ENCODE results near the gene CD1D.
A peak's percentile ranks its signal among the peaks of the same experiment; 100 is the strongest.
"Not testable (repeated sequence)": the region's sequence is repeated elsewhere in the genome, so short reads cannot be mapped to it uniquely, and the experiment has no call there.

The CD1D gene

GRCh38 chr1:158175915-158176314 lies 4.8 kb upstream of the CD1D start:
- not testable (repeated sequence) for H3K4me1 ChIP-seq (ENCODE audit: control insufficient read depth, insufficient read depth, low read length, poor library complexity, severe bottlenecking); H3K4me3 ChIP-seq (ENCODE audit: extremely low read depth, insufficient read depth, low read length, poor library complexity, severe bottlenecking); H3K9me3 ChIP-seq (ENCODE audit: control insufficient read depth, low read length); H3K36me3 ChIP-seq (ENCODE audit: control insufficient read depth, insufficient read depth, low read length); H3K27ac ChIP-seq (ENCODE audit: low read depth, low read length, severe bottlenecking)
- 95 to 100% methylated on average over 1 to 5 of the region's 5 CpGs for WGBS, 2 experiments (ENCODE audit: insufficient coverage in 2 of 2)

- Histone ChIP-seq H3K4me3 (ENCODE audit: extremely low read depth, insufficient read depth, low read length, poor library complexity, severe bottlenecking) (no peak overlapping the region), H3K4me1 (ENCODE audit: control insufficient read depth, insufficient read depth, low read length, poor library complexity, severe bottlenecking) (no peaks in the 10 kb centered on the region), H3K27ac (ENCODE audit: low read depth, low read length, severe bottlenecking) (no peak overlapping the region), H3K9me3 (ENCODE audit: control insufficient read depth, low read length) (no peaks in the 10 kb centered on the region), H3K36me3 (ENCODE audit: control insufficient read depth, insufficient read depth, low read length) (no peaks in the 10 kb centered on the region)
- WGBS, 2 experiments (ENCODE audit: insufficient coverage in 2 of 2) = 89 to 93% methylated on average over 3 to 4 of the region's 5 CpGs
Measured at GRCh38 chr1:158176399-158176798, 4.3 kb upstream of the CD1D start.

- 75 to 81% methylated on average over 17 of the region's 20 CpGs for WGBS, 2 experiments (ENCODE audit: insufficient coverage in 2 of 2)
- H3K4me1 ChIP-seq (ENCODE audit: control insufficient read depth, insufficient read depth, low read length, poor library complexity, severe bottlenecking); H3K36me3 ChIP-seq (ENCODE audit: control insufficient read depth, insufficient read depth, low read length); H3K9me3 ChIP-seq (ENCODE audit: control insufficient read depth, low read length); H3K27ac ChIP-seq (ENCODE audit: low read depth, low read length, severe bottlenecking): not testable (repeated sequence)
- peak overlapping the region; percentile 26 for H3K4me3 ChIP-seq (ENCODE audit: extremely low read depth, insufficient read depth, low read length, poor library complexity, severe bottlenecking)
Measured at GRCh38 chr1:158176849-158177699, 3.6 kb upstream of the CD1D start.

DNA sequence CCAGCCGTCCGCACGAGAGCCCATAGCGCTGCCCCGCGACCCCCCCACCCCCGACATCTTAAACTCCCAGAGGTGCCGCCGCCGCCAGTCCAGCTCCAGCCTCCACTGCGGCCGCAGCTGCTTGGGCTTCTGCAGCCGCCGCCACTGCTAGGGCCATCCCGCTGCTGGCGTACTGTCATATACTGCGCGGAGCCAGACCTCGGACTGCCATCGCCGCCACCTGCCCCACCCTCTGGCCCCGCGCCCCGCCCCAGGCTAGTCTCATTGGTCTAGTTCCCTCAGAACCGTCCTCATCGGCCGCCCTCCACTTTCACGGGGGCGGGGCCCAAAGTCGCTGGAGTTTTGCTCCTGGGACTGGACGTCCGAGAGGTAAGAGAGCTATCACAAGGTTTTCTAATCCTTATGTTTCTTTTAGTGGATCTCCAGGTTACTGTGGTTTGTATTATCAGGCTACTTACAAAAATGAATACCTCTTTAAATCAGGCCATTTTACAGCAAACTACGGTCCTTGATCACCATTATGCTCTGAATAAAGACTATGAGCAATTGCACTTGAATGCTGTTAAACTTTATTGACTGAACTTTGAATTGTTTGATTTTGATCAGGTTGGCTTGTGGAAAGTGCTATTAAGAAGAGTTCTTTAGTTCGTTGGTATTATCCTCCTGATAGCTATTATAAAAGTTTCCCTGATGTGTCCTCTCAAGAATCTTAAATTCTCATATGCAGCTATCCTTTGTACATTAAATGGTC lies 2.8 kb upstream of the CD1D start:
- H3K4me3 ChIP-seq (ENCODE audit: extremely low read depth, insufficient read depth, low read length, poor library complexity, severe bottlenecking) = peak overlapping the region; percentile 26
- H3K27ac ChIP-seq (ENCODE audit: low read depth, low read length, severe bottlenecking) = no peak overlapping the region
- no peaks in the 10 kb centered on the region for H3K4me1 ChIP-seq (ENCODE audit: control insufficient read depth, insufficient read depth, low read length, poor library complexity, severe bottlenecking)
- H3K9me3 ChIP-seq (ENCODE audit: control insufficient read depth, low read length) = no peaks in the 10 kb centered on the region
- no peaks in the 10 kb centered on the region for H3K36me3 ChIP-seq (ENCODE audit: control insufficient read depth, insufficient read depth, low read length)
- 30 to 33% methylated on average over 9 to 19 of the region's 34 CpGs for whole genome bisulfite sequencing, 2 experiments (ENCODE audit: insufficient coverage in 2 of 2)

- no peak overlapping the region for H3K4me3 ChIP-seq (ENCODE audit: extremely low read depth, insufficient read depth, low read length, poor library complexity, severe bottlenecking)
- no peaks in the 10 kb centered on the region for H3K9me3 ChIP-seq (ENCODE audit: control insufficient read depth, low read length)
- no peaks in the 10 kb centered on the region for H3K4me1 ChIP-seq (ENCODE audit: control insufficient read depth, insufficient read depth, low read length, poor library complexity, severe bottlenecking)
- 84 to 95% methylated on average over 2 to 3 of the region's 4 CpGs for WGBS, 2 experiments (ENCODE audit: insufficient coverage in 2 of 2)
- no peaks in the 10 kb centered on the region for H3K36me3 ChIP-seq (ENCODE audit: control insufficient read depth, insufficient read depth, low read length)
- H3K27ac ChIP-seq (ENCODE audit: low read depth, low read length, severe bottlenecking) = no peak overlapping the region
Measured at GRCh38 chr1:158179301-158180041, 1.2 kb upstream of the CD1D start.

GRCh38 chr1:158181577-158181922 lies 855 bp downstream of the CD1D start:
- peaks cover 2% of the 10 kb centered on the region for H3K4me1 ChIP-seq (ENCODE audit: control insufficient read depth, insufficient read depth, low read length, poor library complexity, severe bottlenecking)
- H3K36me3 ChIP-seq (ENCODE audit: control insufficient read depth, insufficient read depth, low read length) = no peaks in the 10 kb centered on the region
- WGBS, 2 experiments (ENCODE audit: insufficient coverage in 2 of 2) = 33% methylated on average over 13 of the region's 13 CpGs
- no peaks in the 10 kb centered on the region for H3K9me3 ChIP-seq (ENCODE audit: control insufficient read depth, low read length)
- H3K27ac ChIP-seq (ENCODE audit: low read depth, low read length, severe bottlenecking) = no peak overlapping the region
- H3K4me3 ChIP-seq (ENCODE audit: extremely low read depth, insufficient read depth, low read length, poor library complexity, severe bottlenecking) = peak overlapping the region; percentile 56

DNA sequence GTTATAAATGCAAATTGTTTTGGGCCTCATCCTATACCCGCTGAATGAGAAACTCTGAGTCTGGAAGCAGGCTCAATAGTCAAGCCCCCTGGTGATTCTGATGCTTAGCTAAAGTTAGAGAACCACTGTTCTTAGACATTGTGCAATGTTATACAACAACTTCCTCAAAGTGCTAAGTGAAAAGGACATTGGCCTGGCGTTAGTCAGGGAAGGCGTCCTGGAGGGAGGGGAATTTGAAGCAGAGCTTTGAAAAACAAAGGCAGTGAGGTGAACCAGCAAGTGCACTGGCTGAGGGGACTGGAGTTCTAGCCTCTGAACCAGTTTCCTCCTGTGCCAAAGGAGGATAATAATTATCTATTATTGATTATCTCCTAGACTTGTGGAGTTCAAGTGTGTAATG lies 5.1 kb downstream of the CD1D start:
- WGBS, 2 experiments (ENCODE audit: insufficient coverage in 2 of 2) = 42 to 56% methylated on average over 2 to 3 of the region's 3 CpGs
- Histone ChIP-seq H3K9me3 (ENCODE audit: control insufficient read depth, low read length) (no peaks in the 10 kb centered on the region), H3K36me3 (ENCODE audit: control insufficient read depth, insufficient read depth, low read length) (no peaks in the 10 kb centered on the region), H3K27ac (ENCODE audit: low read depth, low read length, severe bottlenecking) (no peak overlapping the region), H3K4me1 (ENCODE audit: control insufficient read depth, insufficient read depth, low read length, poor library complexity, severe bottlenecking) (peaks cover 3% of the 10 kb centered on the region), H3K4me3 (ENCODE audit: extremely low read depth, insufficient read depth, low read length, poor library complexity, severe bottlenecking) (no peak overlapping the region)

- Histone ChIP-seq H3K36me3 (ENCODE audit: control insufficient read depth, insufficient read depth, low read length) (no peaks in the 10 kb centered on the region), H3K4me1 (ENCODE audit: control insufficient read depth, insufficient read depth, low read length, poor library complexity, severe bottlenecking) (peaks cover 3% of the 10 kb centered on the region), H3K4me3 (ENCODE audit: extremely low read depth, insufficient read depth, low read length, poor library complexity, severe bottlenecking) (no peak overlapping the region), H3K27ac (ENCODE audit: low read depth, low read length, severe bottlenecking) (no peak overlapping the region), H3K9me3 (ENCODE audit: control insufficient read depth, low read length) (no peaks in the 10 kb centered on the region)
- 70 to 71% methylated on average over 2 of the region's 3 CpGs for WGBS, 2 experiments (ENCODE audit: insufficient coverage in 2 of 2)
Measured at GRCh38 chr1:158186180-158186579, 5.5 kb downstream of the CD1D start.

- no peaks in the 10 kb centered on the region for H3K9me3 ChIP-seq (ENCODE audit: control insufficient read depth, low read length)
- no peak overlapping the region for H3K27ac ChIP-seq (ENCODE audit: low read depth, low read length, severe bottlenecking)
- no peak overlapping the region for H3K4me3 ChIP-seq (ENCODE audit: extremely low read depth, insufficient read depth, low read length, poor library complexity, severe bottlenecking)
- 93% methylated on average over 2 of the region's 4 CpGs; no CpG with 5 or more reads in 1 of the 2 experiments for WGBS, 2 experiments (ENCODE audit: insufficient coverage in 2 of 2)
- peaks cover 3% of the 10 kb centered on the region for H3K4me1 ChIP-seq (ENCODE audit: control insufficient read depth, insufficient read depth, low read length, poor library complexity, severe bottlenecking)
- H3K36me3 ChIP-seq (ENCODE audit: control insufficient read depth, insufficient read depth, low read length) = no peaks in the 10 kb centered on the region
Measured at GRCh38 chr1:158188611-158189010, 7.9 kb downstream of the CD1D start.

- 70% methylated on average over 3 of the region's 3 CpGs; no CpG with 5 or more reads in 1 of the 2 experiments for WGBS, 2 experiments (ENCODE audit: insufficient coverage in 2 of 2)
- Histone ChIP-seq H3K36me3 (ENCODE audit: control insufficient read depth, insufficient read depth, low read length) (no peaks in the 10 kb centered on the region), H3K4me3 (ENCODE audit: extremely low read depth, insufficient read depth, low read length, poor library complexity, severe bottlenecking) (no peak overlapping the region), H3K4me1 (ENCODE audit: control insufficient read depth, insufficient read depth, low read length, poor library complexity, severe bottlenecking) (peaks cover 3% of the 10 kb centered on the region), H3K9me3 (ENCODE audit: control insufficient read depth, low read length) (no peaks in the 10 kb centered on the region), H3K27ac (ENCODE audit: low read depth, low read length, severe bottlenecking) (no peak overlapping the region)
Measured at GRCh38 chr1:158189624-158190023, 8.9 kb downstream of the CD1D start.
